HG02840 (cell line): ENCODE measurements around the gene CNP.

ENCODE experiments used
- ATAC-seq: cut with Tn5 transposase; IDR thresholded peaks from one replicate; pipeline ENCODE4 v1.9.1; 2021; ENCODE audit warnings: mild to moderate bottlenecking, moderate library complexity, moderate number of reproducible peaks; ENCODE audit not compliant: unreplicated experiment, low FRiP score

The CNP gene

GRCh38 chr17:42025936-42026335, 59.3 kb downstream of the CNP start:
- no peak for ATAC-seq

- no peak for ATAC-seq
These were observed 60.4 kb downstream of the CNP start for GRCh38 chr17:42026857-42027589.
